Measurements from ENCODE around the gene MT1M.
A peak's percentile ranks its signal among the peaks of the same experiment; 100 is the strongest.
"Not testable (repeated sequence)": the region's sequence is repeated elsewhere in the genome, so short reads cannot be mapped to it uniquely, and the experiment has no call there.

The MT1M gene

GRCh38 chr16:56673921-56674320 lies 41.5 kb downstream of the MT1M start:
- no peak for DNase-seq (ENCODE audit: low read depth in 2 of 2)

DNA sequence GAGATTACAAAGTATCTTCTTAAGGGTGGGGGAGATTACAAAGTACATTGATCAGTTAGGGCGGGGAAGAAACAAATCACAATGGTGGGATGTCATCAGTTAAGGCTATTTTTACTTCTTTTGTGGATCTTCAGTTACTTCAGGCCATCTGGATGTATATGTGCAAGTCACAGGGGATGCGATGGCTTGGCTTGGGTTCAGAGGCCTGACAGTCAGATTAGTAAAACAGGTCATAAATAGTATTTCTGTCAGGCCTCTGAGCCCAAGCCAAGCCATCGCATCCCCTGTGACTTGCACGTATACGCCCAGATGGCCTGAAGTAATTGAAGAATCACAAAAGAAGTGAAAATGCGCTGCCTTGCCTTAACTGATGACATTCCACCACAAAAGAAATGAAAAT lies 42.1 kb downstream of the MT1M start:
- DNase-seq (ENCODE audit: low read depth in 2 of 2) = not testable (repeated sequence)

DNA sequence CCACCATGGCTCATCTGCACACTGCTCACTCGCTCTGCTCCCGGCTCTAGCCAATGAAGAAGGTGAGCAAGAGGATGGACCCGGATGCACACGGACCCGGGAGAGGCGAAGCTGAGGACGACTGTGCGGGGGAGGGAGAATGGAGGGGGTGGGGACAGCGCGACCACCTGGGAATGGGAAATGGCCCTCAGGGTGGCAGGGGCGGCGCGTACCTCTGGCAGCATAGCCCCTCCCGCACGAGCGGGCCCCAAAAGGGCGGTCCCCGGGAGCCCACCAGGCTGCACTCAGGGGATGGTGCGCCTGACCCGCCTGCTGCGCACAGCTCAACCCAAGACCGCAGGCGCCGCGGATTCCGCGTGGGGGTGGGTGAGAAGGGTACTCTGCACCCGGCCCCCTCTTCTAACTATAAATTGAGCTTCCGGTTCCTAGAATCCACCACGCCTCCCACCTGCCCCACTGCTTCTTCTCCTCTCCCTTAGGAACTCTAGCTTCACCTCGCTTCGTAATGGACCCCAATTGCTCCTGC lies 43.3 kb downstream of the MT1M start:
- DNase-seq (ENCODE audit: low read depth in 2 of 2) = peak; percentile 39 to 65

DNA sequence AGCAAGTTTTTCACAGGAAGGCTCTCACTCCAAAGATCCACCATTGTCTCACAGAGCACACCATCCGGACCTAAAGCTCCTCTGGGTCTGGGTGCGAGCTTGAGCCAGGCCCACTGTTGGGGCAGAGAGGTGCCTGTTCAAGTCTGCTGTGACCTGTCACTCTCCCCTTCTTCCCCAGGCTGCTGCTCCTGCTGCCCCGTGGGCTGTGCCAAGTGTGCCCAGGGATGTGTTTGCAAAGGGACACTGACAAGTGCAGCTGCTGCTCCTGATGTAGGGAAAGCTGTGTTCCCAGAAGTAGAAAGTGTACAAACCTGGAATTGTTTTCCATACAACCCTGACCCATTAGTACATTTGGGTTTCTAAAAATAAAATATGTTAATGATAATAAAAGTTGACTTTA lies 45.0 kb downstream of the MT1M start:
- no peak for DNase-seq (ENCODE audit: low read depth in 2 of 2)

GRCh38 chr16:56679078-56679730 lies 46.7 kb downstream of the MT1M start:
- DNase-seq (ENCODE audit: low read depth in 2 of 2) = no peak

- DNase-seq (ENCODE audit: low read depth in 2 of 2) = no peak
These were observed 47.4 kb downstream of the MT1M start for GRCh38 chr16:56679818-56680217.

DNA sequence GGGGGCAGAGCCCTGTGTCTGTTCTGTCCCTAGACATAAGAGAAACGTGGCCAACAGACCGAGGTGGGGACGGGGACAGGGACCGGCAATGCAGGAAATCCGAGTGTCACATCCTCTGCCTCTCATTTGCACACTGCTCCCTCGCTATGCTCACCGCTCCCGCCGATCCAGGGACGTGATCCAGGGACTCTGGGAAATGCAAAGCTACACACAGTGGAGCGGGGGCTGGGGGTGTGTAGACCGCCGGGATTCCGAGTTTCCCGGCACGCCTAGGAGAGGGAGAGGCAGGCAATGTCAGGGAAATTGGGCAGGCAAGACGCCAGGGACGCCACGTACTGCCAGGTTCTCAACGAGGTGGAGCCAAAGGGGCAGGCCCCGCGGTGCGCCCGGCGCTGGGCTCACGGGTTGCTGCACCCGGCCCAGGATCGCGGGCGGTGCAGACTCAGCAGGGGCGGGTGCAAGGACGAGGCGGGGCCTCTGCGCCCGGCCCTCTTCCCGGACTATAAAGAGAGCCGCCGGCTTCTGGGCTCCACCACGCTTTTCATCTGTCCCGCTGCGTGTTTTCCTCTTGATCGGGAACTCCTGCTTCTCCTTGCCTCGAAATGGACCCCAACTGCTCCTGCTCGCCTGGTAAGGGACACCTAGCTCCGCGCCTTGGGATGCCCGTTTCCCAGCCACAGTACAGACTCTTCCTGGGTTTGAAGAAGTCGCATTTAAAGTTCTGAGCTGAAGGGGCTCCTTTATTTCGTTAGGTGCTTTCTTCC lies 49.7 kb downstream of the MT1M start, which contains the start of gene MT1X:
TSS of gene MT1X (plus strand) at position 532 of the 764 bp plus-strand sequence. CDS start at position 603, 71 bp downstream.
- peak; percentile 68 to 76 for DNase-seq (ENCODE audit: low read depth in 2 of 2)

DNA sequence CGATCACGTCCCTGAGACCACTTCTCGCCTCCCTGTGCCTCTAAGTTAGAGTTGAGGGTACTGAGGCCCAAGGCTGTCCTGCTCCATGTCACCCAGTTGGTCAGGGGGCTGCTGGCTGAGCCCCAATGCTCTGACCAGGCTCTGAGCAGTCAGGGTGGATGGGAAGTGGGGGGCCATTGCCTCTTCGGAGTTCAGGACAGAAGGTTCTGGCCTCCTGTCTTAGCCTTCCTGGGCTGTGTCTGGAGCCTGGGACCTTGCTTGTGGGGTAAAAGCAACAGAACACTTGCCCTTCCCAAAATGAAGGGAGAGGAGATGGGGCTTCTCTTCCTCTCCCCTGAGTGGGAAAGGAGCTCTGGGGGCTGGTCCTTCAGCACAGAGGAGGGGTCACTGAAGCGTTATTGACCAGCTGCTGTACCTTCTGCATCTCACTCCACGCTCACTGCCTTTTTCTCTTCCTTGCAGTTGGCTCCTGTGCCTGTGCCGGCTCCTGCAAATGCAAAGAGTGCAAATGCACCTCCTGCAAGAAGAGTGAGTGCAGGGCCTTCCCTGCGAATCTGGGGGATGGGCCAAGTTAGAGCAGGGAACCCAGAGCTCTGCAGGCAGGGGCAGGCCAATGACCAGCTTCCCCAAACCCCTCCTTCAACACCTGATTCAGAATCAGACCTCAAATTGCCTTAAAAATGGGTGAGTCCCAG lies 50.4 kb downstream of the MT1M start:
- no peak for DNase-seq (ENCODE audit: low read depth in 2 of 2)

Data from stimulated activated CD8-positive, alpha-beta memory T cell treated with anti-CD3 and anti-CD28 coated beads, Interleukin-7, amount 100 ng/mL, for 4 hours (primary cell).